Glomerular visceral epithelial cell (primary cell): ENCODE results near the gene TTF1.
"Not testable (repeated sequence)": the region's sequence is repeated elsewhere in the genome, so short reads cannot be mapped to it uniquely, and the experiment has no call there.

Experiments
- DNase-seq: peaks from one replicate; pipeline ENCODE4 v3.0.0-alpha.2; 2016; ENCODE audit errors: extremely low spot score

TTF1 gene

DNA sequence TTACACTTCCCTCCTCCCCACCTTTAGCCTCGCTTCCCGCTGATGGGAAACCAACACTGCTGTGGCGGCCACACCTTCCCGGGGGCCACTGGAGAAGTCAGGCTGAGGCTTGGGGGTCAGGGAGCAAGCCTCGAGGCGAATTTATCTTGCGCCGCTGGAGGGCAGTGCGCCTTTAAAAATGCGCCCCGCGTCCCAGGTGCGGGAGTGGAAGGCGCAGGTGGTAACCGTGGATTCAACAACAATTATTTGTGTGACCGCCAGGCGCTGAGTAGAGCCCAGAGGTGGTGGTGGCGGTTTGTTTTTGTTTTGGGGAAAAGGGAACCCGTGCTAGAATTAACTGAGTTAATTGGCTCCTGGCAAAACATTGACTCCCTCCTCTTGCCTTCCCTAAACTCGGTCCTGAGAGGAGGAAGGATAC, 4.5 kb upstream of the TTF1 start:
- DNase-seq: peak; percentile 61

DNA sequence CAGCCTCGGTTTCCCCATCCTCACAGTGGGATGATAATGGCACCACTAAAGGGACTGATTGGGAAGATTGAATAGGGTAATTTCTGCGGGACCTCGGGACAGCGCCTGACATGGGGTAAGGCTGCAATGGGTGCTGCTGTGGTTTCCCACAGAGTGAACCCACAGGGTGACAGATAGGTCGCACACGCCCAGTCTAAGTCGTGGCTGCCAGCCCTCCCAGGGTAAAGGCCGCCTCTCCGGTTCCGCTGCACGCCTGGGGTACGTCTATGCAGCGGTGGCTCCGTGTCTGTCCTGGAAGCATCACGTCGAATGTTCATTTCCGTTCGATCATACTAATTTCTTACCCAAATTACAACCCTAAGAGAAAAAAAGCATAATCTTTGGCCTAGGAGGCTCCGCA, 4.0 kb upstream of the TTF1 start:
- DNase-seq: no peak

DNA sequence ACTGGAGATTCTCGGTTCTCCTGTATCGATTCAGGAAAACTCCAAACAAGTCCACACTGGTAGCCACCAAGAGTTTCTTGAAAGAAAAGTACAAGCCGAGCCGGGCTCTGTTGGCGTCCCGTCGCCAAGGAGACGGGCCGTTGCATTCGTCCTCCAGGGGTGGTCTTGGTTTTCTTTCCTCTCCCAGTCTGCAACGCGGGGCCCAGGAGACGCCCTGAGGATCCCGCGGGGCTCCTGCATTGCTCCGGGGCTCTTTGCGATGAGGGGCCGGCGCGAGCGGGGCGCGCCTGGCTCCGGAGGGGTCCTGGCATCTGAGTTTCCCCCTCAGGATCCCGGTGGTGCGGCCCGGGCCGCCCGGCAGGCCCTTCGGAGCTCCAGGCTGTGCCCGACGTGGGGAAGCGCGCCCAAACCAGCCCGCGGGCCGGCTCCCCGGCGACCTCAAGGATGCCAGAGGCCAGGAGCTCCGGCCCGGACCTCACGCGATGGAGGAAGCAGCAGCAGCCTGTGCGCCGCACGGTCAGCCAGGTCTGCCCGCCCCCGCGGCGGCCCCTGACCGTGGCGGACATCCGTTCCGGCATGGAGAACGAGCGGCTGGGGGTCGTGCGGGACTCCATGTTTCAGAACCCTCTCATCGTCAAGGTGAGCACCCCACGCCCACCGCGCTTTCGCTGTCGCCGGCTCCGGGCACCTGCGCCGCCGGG, 3.3 kb upstream of the TTF1 start, which contains the start of gene CFAP77:
CFAP77 (plus strand) TSS at position 384 of the 701 bp plus-strand sequence; CDS start at position 445, 61 bp downstream.
- DNase-seq: peak; percentile 55

DNA sequence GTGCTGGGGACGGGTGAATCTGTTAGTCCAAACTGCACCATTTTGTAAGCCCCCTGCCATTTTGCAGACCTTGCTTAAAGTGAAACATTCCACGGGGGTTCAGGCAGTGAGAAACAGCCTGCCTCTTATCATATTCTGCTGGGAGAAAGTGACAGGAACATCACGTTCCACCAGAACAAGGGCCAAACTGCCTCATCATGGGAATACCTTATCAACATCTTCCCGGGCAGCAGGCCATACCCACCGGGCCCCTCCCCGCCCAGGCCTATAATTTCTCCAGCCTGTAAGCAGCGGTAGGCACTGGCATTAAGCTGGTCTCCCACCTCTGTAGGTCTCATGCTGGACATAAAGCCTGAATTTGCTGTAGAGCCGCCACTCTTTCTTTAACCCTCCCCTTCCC, 1.9 kb upstream of the TTF1 start:
- no peak for DNase-seq

DNA sequence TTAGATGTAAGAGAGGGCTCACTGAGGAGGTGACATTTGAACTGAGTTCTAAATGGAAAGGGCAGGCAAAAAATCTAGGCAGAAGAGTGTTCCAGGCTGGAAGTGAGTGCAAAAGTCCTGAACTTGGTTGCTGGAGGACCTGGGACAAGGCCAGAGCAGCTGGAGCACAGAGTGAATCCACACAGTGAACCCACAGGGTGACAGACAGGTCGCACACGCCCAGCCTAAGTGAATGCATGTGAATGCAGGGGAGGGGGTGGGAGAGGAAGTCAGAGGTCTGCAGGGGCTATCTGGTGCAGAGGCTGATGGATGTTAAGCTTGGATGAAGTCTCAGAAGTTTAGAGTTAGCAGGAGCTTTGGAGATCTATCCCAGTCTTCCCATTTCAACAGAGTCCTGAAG, 556 bp upstream of the TTF1 start:
- DNase-seq: no peak

DNA sequence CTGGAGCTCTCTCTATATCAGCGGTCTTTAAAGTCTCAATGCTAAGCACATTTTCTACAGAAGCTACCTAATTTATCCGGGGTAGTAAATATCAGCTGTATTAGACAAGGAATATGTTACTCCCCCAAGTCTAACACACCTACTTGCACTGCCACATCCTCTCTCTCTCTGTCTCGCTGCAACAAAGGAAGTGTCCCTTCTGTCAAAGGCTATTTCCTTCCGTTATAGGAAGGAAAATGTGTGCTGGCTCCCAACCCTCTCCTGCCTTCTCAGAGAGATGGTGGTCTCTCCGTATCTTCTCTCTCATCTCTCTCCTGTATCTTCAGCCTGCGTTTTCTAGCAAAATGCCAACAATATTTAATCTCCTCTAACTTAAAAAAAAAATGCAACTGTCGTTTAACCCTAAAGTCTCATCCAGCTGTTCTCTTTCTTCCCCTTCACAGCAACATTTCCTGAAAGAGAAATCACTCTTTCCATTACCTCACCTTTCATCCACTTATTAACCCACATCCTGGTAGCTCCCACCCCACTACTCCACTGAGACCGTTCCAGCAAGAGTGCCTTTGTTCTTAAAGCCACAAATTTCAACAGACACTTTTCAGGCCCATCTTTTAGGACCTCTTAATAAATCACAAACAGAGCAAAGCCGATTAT, 2.3 kb downstream of the TTF1 start:
- DNase-seq: peak; percentile 45

DNA sequence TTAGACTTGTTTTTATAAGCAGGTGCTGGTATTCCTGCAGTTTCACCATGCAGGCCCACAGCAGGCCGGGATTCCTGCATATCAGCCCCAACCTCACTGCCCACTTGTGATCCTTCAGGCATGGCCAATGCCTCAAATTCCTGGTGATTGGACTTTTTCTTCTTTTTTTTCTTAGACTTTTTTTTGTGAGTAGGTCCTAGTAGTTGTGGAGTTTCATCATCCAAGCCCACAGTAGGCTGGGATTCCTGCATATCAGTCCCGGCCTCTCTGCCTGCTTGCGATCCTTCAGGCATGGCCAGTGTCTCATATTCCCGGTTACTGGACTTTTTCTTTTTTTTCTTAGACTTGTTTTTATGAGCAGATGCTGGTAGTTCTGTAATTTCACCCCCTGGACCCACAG, 4.8 kb downstream of the TTF1 start:
- DNase-seq: peak; percentile 31

DNA sequence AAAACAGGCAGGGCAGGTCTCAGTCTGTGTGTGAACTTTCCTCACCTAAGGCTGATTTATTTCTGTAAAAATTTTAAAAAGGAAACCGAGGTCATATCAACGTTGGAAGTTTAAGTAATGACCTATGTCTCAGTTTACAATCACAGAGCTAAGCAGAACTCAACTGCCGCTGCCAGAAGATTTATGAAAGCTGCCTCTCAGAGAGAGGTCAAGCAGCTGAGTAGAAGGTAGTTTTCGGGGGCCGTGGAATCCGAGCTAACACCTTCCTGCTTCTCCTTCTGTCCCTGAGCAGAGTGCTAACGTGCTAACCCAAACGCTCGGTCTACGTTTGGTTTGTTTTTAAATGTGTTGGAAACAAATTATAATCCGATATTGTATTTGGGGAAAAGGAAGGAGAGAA, 11.1 kb downstream of the TTF1 start:
- no peak for DNase-seq

DNA sequence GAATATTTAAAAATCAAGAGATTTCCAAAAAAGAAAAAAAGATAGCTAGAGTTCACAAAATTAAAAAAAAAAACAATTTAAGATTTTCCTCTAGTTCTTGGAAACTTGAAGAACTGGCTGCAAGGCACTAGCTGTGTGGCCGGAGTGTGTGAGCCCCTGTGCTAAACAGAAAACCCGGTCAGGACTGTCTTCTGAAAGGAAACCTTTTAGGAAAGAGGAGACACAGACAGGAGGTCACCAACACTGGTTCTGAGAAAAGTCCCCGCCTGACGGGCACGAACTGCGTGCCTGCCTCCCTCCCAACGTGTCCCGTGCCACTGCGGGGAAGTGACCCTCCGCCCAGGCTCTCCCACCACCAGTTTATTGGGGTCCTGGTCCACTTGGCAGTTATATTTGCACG, 15.2 kb downstream of the TTF1 start:
- DNase-seq: no peak

DNA sequence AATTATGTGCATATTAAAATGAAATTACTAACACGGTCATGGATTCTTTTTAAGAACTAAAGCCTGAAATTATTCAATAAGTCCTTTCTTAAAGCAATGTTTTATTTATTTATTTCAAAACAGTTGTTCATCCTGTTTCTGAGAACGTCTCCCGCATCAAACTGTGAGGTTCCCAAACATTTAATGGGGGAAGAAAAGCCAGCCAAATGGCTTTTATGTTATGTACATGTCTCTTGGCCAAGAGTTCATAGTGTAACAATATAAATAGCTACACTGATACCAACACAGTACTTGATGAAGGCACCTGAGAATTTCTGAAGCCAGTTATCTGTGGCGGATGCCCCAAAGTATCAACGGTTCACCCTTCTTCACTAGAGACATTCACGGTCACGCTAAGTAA, 15.7 kb downstream of the TTF1 start:
- DNase-seq: no peak

DNA sequence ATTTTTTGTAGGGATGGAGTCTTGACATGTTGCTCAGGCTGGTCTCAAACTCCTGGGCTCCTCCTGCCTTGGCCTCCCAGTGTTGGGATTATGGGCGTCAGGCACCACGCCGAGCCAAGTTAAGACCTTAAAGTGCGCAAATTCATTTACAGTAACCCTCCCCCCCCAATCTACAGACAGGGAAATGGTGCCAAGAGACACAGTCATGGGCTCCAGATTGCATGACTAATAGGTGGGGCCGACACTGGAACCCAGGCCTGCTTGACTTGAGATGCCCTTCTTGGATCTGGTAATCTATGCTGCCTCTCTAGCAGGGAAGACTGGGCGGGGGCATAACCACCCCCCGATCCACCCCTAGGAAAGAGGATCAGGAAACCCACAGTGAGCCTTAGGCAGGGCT, 19.5 kb downstream of the TTF1 start:
- no peak for DNase-seq

DNA sequence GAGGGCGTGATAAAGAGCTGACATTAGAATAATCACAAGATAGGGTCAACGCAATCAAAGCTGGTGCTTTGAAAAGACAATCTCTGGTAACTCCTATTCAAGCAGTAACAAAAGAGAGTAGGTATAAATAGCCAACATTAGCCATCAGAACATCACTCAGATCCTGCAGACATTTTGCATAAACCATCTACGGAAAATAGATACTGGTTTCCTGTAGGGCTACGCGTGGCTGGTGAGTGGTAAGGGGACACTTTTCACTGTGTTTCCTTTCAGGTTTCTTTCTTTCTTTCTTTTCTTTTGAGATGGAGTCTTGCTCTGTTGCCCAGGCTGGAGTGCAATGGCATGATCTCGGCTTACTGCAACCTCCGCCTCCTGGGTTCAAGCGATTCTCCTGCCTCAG, 22.3 kb downstream of the TTF1 start:
- DNase-seq: no peak

DNA sequence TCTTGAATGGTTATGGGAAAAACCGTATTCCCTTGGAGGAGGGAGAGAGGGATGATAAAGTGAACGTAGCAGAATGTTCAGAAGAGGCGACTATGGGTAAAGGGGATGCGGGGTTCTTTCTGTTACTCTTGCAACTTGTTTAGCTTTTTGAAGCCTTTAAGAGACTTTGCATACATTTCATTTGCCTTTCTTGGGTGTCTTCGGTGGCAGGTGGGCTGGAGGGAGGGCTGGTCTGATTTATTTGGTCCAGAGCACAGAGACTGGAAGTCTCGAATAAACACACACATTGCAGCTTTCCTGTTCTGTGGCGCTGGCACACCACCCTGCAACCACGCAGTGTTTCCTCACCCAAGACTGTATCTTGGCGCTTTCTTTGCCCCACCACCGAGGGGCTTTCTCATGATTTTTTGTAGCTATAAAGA, 23.2 kb downstream of the TTF1 start:
- DNase-seq: no peak

DNA sequence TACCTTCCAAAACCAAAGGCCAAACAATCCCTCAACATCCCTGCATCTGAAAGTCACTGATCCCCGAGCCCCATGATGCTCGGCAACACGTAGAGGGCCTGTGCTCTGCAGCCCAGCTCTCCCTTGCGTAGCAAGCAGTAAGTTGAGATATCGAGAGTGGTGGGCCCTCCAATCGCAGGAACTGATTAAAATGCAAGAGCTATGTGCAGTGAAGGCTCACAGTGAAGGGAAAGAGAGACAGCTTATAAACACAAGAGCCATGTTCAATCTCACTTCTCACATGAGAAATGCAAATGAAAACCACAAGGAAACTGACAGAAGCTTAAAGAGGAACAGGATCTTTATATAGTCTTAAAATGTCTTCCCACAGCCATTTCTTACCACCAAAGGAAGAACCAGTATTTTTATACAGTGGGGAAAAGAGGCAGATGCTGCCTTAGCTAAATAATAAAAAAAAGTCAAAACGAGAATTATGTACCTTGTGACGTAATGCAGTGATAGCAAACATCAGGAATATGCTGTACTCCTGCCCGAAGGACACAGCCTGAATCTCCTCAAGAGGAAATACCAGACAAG, 24.6 kb downstream of the TTF1 start:
- DNase-seq: no peak

DNA sequence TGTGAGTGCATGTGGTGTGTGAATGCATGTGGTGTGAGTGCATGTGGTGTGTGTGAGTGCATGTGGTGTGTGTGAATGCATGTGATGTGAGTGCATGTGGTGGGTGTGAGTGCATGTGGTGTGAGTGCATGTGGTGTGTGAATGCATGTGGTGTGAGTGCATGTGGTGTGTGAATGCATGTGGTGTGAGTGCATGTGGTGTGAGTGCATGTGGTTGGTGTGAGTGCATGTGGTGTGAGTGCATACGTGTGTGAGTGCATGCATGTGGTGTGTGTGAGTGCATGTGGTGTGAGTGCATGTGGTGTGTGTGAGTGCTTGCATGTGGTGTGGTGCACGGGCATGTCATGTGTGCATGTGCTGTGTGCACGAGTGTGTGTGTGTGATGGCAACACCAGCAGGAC, 28.2 kb downstream of the TTF1 start:
- not testable (repeated sequence) for DNase-seq

DNA sequence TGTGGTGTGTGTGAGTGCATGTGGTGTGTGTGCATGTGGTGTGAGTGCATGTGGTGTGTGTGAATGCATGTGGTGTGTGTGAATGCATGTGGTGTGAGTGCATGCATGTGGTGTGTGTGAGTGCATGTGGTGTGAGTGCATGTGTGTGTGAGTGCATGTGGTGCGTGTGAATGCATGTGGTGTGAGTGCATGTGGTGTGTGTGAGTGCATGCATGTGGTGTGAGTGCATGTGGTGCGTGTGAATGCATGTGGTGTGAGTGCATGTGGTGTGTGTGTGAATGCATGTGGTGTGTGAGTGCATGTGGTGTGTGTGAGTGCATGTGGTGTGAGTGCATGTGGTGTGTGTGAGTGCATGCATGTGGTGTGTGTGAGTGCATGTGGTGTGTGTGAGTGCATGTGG, 28.9 kb downstream of the TTF1 start:
- not testable (repeated sequence) for DNase-seq

DNA sequence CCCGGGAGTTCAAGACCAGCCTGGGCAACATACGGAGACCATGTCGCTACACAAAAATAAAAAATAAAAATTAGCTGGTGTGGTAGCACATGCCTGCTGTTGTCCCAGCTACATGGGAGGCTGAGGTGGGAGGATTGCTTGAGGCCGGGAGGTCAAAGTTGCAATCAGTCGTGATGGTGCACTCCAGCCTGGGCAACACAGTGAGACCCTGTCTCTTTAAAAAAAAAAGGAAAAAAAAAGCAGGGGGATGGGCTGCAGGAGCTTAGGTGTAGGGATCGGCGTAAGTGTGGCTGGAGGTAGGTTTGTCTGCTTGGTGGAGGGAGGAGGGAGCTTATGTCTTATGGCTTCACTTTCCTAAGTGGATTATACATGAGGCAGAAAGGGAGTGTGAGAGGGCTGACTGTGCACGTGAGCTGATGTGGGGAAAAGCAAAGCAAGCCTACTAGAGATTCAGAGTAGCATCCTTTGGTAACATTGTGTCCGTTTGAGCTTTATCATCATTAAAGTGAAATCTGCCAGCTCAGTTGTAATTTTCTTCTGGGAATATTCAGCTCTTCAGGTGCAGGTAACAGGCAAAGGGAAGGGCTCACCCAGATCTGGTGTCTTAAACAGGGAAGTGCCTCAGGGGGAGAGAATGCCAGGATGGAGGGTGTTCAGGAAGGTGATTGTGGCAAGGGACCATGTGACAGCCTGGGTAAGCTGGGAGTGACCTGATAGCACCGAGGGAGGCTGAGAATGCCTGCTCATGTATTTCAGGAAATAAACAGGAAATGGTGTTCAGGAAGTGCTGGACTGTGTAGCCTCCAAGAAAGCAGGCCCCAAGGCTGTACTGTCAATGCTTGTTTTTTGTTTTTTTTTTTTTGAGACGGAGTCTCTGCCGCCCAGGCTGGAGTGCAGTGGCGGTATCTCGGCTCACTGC, 34.2 kb downstream of the TTF1 start:
- DNase-seq: no peak

DNA sequence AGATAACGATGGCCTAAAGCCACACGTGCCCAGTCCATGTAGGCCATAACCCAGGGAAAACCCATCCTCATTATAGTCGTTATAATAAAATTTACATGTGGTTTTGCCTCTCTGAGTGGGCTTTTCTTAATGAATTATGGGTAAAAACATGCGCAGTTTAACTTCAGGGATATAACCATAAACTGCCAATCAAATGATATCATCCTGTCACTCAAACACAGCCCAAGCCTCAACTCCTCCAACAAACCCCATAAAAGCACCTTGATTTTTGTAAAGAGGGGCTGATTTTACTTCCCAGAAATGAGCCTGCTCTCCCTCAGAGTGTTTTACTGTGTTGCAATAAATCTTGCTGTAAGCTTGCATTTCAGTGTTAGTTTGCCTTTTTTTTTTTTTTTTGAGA, 36.0 kb downstream of the TTF1 start:
- no peak for DNase-seq

DNA sequence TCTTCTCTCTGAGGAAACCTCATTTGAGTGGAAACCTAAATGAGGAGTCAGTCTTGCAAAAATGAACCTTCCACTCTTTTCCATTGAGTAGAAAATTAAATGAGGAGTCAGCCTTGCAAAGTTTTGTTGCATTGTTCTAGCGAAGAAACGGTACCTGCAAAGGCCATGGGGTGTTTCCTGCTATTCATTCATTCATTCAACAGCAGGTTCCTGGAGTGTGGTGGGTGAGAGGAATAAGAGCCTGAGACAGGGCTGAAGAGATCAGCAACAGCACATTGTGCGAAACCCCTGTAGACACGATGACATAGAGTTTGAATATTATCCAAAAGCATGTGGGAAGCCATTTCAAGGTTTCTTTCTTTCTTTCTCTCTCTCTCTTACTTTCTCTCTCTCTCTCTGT, 37.2 kb downstream of the TTF1 start:
- no peak for DNase-seq

DNA sequence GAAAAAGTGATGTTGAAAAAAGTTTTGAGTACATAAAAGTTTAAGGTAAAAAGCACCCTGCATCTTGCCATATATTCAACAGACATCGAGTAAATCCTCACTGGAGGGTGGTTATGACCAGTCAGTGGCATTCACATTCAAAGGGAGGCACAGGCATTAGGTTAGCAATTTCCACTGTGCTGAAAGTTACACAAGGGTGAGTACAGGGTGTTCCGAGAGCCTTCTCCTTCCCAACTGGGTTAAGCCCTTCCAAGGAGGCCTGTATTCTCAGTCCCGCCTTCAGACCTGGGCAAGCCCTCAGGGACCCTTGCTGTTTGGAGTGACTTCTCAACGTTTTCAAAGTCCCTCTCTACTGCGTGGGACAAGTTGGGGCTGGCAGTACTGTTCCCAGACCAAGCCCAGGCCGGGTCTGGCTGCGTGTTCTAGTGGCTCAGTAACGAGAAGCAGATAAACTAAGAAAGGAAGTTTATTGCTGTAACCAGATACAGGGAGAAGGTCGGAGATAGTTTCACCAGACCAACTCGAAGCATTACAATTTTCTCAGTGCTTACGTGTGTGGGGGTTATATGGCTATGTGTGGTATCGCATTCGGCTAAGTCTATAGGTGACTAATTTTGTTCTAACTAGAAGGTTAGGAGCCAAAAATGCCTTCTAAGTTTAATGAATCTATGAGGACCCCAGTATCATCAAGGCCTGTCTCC, 38.9 kb downstream of the TTF1 start:
- no peak for DNase-seq

DNA sequence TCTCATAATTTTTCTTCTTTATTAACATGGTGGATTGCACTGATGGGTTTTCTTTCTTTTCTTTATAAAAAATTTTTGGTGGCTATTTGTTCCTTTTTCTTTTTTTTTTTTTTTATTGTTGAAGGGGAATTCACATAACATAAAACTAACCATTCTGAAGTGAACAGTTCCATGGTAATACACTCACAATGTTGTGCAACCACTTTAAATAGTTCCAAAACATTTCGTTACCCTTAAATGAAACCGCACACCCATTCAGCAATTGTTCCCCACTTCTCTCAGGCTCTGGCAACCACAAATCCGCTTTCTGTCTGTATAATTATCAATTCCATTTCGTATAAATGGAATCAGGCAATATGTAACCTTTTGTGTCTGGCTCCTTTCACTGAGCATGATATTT, 40.2 kb downstream of the TTF1 start:
- DNase-seq: no peak

DNA sequence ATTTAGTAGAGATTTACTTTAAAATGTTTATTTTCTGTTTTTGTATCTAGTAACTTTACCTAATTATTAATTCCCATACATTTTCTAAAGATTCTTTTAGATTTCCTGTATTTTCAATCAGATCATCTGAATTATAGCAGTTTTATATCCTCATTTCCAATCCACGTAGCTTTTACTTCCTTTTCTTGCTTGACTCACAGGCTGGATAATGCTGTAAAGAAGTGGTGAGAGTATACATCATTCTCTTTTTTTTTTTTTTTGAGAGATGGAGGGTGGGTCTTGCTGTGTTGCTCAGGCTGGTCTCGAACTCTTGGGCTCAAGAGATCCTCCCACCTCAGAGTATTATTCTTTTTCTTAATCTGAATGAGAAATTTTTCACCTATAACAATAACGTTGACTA, 40.7 kb downstream of the TTF1 start:
- no peak for DNase-seq
